ENCODE data around the gene FNIP1.
"Not testable (repeated sequence)": the region's sequence is repeated elsewhere in the genome, so short reads cannot be mapped to it uniquely, and the experiment has no call there.

The FNIP1 gene

GRCh38 chr5:131749138-131749537, 47.7 kb downstream of the FNIP1 start:
- DNase-seq, result no peak

- no peak for DNase-seq
Measured at GRCh38 chr5:131747180-131748105, 49.4 kb downstream of the FNIP1 start.

- DNase-seq, result no peak
Measured at GRCh38 chr5:131746423-131746822, 50.4 kb downstream of the FNIP1 start.

GRCh38 chr5:131745703-131746102, 51.1 kb downstream of the FNIP1 start:
- no peak for DNase-seq

- DNase-seq, result no peak
Measured at GRCh38 chr5:131745155-131745554, 51.7 kb downstream of the FNIP1 start.

GRCh38 chr5:131740477-131740876, 56.3 kb downstream of the FNIP1 start:
- no peak for DNase-seq

- no peak for DNase-seq
Measured at GRCh38 chr5:131735393-131735792, 61.4 kb downstream of the FNIP1 start.

GRCh38 chr5:131734939-131735338, 61.9 kb downstream of the FNIP1 start:
- not testable (repeated sequence) for DNase-seq

- DNase-seq, result not testable (repeated sequence)
Measured at GRCh38 chr5:131729292-131729691, 67.5 kb downstream of the FNIP1 start.

GRCh38 chr5:131724089-131724488, 72.7 kb downstream of the FNIP1 start:
- DNase-seq, result not testable (repeated sequence)

- no peak for DNase-seq
Measured at GRCh38 chr5:131720714-131721113, 76.1 kb downstream of the FNIP1 start.

- no peak for DNase-seq
Measured at GRCh38 chr5:131719564-131719963, 77.3 kb downstream of the FNIP1 start.

- no peak for DNase-seq
Measured at GRCh38 chr5:131718487-131719014, 78.3 kb downstream of the FNIP1 start.

GRCh38 chr5:131717164-131717563, 79.7 kb downstream of the FNIP1 start:
- DNase-seq, result not testable (repeated sequence)

- DNase-seq, result no peak
Measured at GRCh38 chr5:131716650-131717049, 80.2 kb downstream of the FNIP1 start.

GRCh38 chr5:131710391-131710790, 86.4 kb downstream of the FNIP1 start:
- DNase-seq, result no peak

- no peak for DNase-seq
Measured at GRCh38 chr5:131709043-131709442, 87.8 kb downstream of the FNIP1 start.

- DNase-seq, result no peak
Measured at GRCh38 chr5:131706281-131706680, 90.5 kb downstream of the FNIP1 start.

GRCh38 chr5:131694926-131695325, 101.9 kb downstream of the FNIP1 start:
- no peak for DNase-seq

- DNase-seq, result no peak
Measured at GRCh38 chr5:131693894-131694293, 102.9 kb downstream of the FNIP1 start.

GRCh38 chr5:131685516-131686171, 111.2 kb downstream of the FNIP1 start:
- no peak for DNase-seq

- no peak for DNase-seq
Measured at GRCh38 chr5:131684595-131684994, 112.2 kb downstream of the FNIP1 start.

GRCh38 chr5:131684051-131684450, 112.8 kb downstream of the FNIP1 start:
- no peak for DNase-seq

GRCh38 chr5:131682826-131683225, 114.0 kb downstream of the FNIP1 start:
- no peak for DNase-seq

Measured in NCI-H526 treated with DMSO at 0.1 percent for 48 hours (cell line).